HG03575 (cell line): Measurements from ENCODE around the gene SERPINA6.
"Not testable (repeated sequence)": the region's sequence is repeated elsewhere in the genome, so short reads cannot be mapped to it uniquely, and the experiment has no call there.

Source experiments
- ATAC-seq: cut with Tn5 transposase; IDR thresholded peaks from one replicate; pipeline ENCODE4 v1.9.1; 2021; ENCODE audit not compliant: unreplicated experiment, insufficient number of reproducible peaks, low FRiP score; ENCODE audit errors: extremely low read depth

SERPINA6 gene, protein sequence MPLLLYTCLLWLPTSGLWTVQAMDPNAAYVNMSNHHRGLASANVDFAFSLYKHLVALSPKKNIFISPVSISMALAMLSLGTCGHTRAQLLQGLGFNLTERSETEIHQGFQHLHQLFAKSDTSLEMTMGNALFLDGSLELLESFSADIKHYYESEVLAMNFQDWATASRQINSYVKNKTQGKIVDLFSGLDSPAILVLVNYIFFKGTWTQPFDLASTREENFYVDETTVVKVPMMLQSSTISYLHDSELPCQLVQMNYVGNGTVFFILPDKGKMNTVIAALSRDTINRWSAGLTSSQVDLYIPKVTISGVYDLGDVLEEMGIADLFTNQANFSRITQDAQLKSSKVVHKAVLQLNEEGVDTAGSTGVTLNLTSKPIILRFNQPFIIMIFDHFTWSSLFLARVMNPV

DNA sequence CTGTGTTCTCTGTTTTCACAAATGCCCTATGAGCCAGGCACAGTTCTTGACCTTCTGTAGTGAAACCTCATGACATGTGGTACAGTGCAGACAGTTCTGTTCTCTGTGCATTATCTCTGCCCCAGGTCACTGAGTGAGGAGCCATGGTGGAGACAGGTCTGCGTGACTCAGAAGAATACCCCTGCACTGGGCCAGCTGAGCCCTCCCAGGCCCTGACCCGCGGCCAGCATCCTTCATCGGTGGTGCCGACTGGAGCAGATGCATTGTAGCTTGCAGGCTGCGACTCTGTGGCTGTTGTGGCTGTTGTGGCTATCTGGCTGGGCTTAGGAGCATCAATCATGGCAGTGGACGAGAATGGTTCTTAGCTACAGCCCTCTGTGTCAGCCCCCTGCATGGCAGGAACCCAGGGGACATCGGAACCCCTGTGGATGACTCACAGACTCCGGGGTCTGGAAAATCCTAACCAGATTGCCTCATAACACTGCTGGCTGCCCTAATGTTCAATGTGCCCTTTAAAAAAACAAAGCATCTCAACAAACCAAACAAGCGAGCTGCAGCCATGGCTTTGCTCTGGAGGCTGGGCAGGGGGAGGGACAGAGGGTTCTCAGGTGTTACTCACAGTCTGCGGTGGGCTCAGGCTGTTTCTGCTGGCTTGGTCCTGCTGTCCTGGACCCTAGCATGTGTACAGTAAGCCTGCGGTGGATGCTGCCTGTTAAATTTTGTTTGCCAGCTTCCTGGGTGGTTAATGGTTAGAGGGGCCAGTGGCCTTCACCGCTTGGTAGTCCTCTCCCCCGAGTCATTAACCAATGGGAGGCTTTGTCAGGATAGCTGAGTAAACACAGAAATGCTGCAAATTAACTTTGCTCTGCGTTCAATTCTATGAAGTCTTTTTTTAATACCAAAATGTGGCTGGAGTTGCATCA, at the start of gene SERPINA6:
Gene SERPINA6 (minus strand): TSS at position 689 of the 923 bp plus-strand sequence. CDS start 8,688 bp downstream, outside the sequence.
- no peak for ATAC-seq

DNA sequence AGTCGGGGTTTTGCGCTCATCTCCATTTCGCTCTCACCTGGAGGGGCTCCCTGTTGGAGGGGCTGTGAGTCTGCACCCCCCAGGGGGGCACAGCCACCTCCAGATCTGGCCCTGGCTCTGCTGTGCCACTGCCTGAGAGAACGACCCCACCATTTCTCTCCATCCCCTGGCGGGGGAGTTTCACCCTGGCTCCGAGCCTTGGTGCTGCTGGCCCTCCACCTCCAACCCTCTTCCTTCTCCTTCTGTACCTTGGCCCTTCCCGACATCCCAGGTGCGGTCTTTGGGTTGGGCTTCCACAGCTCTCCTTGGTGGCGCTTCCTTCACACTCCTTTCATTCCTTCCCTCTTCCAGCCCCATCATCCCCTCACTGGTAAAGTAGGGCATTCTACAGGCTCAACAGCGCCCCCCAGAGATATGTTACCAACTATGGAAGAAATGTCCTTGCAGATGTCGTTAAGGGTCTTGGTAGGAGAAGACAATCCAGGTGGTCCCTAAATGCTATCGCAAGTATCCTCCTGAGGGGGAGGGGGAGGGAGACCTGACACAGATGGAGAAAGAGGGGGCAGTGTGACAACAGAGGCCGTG, 49.0 kb upstream of the SERPINA6 start:
- ATAC-seq, result no peak

- ATAC-seq, result no peak
Measured at GRCh38 chr14:94370524-94370910, 47.4 kb upstream of the SERPINA6 start.

DNA sequence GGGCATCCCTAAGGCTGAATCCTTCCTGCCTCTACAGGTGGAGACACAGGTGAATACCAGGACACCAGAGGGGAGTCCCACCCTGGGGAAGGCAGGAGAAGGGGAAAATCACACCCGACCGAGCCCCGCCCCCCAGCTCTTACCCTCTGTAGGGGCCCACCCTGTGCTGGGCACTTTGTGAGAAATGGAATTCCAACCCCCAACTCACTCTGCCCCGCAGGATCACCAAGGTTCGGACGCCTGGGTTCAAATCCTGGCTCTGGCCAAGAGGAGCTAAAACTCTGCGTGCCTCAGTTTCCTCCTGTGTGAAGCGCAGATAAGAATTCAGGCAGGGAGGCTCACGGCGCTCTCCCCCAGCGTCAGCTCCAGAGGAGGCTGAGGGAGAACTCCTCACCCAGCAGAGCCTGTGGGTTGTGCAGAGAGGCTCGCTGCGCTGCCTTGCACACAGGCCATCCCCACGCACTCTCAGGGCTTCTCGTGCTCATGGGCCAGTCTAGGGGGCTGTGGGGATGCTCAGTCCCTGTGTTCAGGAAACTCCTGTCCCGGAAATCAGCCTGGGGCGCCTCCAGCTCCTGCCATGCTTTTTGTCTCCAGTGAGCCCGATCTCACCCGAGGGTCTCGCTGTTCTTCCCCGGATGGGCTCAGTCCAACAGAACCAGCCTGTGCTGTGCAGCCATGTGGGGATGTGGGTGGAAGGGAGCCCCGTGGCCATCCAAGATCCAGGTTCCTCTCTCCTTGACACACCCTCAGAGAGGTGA, 46.8 kb upstream of the SERPINA6 start:
- ATAC-seq, result not testable (repeated sequence)

- no peak for ATAC-seq
Measured at GRCh38 chr14:94368956-94369355, 45.8 kb upstream of the SERPINA6 start.

DNA sequence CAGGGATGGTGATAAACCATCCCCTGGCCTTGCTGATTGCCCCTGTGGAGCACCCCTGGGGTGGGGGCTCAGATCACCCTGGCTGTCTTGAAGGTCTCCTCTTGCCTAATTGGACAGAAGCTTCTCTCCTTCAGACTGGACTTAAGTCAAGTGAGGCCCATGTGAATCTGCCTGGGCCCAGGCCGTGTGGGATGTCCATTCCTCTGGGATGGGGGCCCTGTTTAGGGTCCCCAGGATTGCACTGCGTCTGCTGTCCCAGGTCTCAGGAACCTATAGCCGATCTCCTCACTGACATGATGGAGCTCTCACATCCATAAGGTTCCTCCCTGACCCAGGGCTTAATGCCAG, 45.1 kb upstream of the SERPINA6 start:
- no peak for ATAC-seq

DNA sequence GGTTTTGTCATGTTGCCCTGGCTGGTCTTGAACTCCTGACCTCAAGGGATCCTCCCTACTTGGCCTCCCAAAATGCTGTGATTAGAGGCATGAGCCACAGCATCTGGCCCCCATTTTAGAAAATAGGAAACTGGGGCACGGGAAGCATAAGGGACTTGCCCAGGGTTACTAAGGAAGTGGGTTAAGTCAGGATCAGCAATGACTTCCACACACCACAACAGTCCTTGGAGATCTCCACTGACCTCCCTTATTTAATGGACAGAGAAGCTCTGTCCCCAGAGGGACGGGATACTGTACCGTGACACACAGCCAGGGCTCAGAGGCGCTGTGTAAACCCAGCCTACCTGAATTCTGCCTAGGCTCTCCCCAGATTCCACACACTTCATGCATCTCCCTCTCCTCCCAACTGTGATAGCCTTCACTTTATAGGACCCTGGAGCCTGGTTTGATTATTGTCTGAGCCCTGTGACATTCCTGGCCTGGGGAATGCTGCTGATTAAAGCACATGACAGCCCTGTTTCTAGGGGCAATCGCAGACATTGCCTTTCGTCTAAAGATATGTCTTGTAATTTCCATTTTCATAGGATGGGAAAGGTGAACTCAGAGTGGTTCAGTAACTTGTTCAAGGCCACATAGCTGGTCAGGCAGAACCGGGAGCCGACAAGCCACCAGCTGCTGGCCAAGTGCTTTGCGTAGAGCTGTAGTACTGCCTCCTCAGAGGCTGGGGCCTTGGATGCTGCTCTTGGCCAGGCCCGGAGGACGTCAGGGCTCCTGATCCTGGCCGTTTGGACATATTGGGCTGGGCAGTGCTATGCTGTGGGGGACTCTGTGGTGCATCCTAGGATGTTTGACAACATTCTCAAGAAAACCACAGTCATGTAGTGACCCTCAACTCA, 44.5 kb upstream of the SERPINA6 start:
- no peak for ATAC-seq

DNA sequence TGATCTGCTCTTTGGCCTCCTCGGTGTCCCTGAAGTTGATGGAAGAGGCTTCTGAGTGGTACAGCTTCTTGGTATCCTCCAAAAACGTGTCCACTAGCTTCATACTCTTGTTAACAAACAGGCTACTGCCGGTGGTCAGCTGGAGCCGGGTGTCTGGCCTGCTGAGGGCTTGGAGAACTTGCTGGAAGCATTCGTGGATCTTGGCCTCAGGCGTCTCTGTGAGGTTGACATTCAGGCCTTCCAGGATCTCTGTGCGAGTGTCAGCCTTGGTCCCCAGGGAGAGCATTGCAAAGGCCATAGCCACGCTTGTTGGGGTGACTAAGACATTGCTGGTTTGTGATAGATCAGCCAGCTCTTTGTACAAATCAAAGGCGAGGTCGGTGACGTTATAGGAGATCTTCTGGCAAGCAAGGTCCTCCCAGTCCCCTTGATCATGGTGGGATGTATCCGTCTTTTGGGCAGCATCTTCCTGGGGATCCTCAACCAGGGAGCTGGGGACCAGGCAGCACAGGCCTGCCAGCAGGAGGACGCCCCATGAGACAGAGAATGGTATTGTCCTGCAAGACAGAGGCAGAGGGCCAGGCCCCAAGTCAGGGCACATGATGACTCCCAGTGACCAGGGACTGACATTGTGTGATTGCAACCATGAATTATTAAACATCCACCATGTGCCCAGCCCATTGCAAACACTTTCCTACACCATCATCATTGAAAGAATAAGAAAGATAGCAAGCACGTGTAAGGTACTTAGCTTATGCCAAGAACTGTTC, 43.2 kb upstream of the SERPINA6 start, which contains the start of gene SERPINA2:
Gene SERPINA2 (minus strand): TSS at position 553 of the 770 bp plus-strand sequence.
- no peak for ATAC-seq

GRCh38 chr14:94365624-94366023, 42.5 kb upstream of the SERPINA6 start:
- no peak for ATAC-seq

DNA sequence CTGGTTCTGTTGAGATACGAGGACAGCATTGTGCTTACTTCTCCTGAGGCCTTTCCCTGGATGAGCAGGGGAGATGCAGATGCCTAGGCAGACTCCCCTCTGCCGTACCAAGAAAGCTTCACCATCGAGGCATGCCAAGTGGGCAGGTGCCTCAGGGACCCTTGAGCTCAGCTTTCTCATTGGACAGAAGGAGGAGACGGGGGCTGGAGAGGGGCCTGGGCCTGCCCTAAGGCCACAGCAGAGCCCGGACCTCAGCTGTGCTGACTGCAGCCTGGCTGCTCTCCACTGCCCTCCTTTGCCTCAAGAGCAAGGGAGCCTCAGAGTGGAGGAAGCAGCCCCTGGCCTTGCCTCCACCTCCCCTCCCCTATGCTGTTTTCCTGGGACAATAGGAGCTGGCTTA, 41.8 kb upstream of the SERPINA6 start:
- ATAC-seq, result no peak

DNA sequence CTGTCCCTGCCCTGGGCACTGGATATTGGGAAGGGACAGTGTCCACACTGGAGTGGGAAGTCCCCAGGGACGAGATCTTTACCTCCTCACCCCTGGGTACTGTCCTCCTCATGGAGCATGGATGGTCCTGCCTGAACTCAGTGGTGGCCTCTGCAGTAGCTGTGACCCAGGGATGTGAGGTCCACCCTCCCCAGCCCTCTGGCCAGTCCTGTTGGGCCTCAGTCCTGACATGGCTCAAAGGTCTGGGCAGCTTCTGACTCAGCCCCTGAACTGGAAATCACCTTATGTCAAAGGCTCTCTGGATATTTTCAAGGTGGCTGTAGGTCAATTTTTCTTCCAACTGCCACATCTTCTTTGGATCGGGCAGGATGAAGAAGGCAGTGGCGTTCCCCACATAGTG, 40.9 kb upstream of the SERPINA6 start:
- ATAC-seq, result no peak

GRCh38 chr14:94363151-94363624, 40.1 kb upstream of the SERPINA6 start:
- ATAC-seq, result no peak

DNA sequence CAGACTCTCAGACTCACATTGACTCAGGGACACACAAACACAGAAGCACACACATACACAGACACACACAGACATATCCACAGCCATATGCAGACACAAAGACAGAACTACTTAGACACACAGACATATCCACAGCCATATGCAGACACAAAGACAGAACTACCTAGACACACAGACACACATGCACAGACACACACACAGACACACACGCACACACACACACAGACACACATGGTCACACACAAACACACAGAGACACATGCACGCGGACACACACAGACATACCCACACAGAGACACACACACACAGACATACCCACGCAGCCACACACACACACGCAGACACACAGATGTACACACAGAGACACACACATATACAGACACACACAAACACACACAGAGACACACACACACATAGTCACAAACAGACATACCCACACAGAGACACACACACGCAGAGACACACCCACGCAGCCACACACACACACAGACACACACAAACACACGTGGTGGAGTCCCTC, 39.5 kb upstream of the SERPINA6 start:
- ATAC-seq, result no peak

DNA sequence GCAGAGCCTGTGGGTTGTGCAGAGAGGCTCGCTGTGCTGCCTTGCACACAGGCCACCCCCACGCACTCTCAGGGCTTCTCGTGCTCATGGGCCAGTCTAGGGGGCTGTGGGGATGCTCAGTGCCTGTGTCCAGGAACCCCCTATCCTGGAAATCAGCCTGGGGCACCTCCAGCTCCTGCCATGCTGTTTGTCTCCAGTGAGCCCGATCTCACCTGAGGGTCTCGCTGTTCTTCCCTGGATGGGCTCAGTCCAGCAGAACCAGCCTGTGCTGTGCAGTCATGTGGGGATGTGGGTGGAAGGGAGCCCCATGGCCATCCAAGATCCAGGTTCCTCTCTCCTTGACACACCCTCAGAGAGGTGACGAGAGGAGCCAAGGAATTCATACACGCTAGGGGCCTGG, 38.5 kb upstream of the SERPINA6 start:
- no peak for ATAC-seq

DNA sequence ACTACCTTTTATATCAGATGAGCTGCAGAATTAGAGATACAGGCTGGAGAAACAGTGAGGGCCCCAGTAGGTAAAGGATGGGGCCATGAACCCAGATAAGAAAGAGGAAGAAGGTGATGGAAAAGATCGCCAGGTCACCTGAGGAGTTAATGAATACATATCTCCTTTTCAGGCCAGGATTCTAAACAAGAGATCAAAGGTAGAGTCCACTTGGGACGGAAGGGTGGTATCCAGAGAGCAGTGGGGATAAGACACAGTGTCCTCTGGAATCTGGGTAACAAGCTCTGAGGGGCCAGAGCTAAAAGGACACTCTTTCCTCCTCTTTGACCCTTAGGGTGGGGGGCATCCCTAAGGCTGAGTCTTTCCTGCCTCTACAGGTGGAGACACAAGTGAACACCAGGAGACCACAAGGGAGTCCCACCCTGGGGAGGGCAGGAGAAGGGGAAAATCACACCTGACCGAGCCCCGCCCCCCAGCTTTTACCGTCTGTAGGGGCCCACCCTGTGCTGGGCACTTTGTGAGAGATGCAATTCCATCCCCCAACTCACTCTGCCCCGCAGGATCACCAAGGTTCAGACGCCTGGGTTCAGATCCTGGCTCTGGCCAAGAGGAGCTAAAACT, 37.9 kb upstream of the SERPINA6 start:
- ATAC-seq, result no peak

DNA sequence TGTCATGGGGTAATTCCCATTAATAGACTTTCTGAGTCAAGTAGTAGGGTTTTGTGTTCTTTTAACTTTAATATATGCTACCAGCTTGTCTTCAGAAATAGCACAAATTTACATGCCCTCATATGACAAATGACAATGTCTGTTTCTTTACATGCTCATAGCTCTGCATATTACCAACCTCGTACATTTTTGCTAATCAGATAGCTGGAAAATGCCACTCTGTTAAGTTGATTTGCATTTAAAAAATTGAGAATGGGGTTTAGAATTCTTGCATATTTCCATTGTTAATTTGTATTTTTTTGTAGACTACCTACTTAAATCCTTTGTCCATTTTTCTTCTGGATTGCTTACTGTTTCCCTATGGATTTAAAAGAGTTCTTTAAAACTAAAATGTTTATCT, 34.0 kb upstream of the SERPINA6 start:
- no peak for ATAC-seq
